Small intestine (tissue), 7 donors: Measurements from ENCODE around the gene FOXJ3. TPM values are rescaled to one million over a fixed set of nuclear protein-coding genes. Genes with fewer than 3 reads are reported as not detected.

Experiments used
- DNase-seq, 2 donors: peaks; one replicate each; pipeline versions ENCODE4 v3.0.0 to v3.0.0-alpha.2; 2013
- FAIRE-seq: peaks from 2 replicates; lab custom pipeline; 2012; peaks lifted over from hg19 to GRCh38; lab: Jason Lieb, UNC
- H3K27ac ChIP-seq, 3 donors: one replicate each; pipeline ENCODE4 v1.5.1; 2013; ENCODE audit warnings: low read length in 2 of 3, mild to moderate bottlenecking in 2 of 3, control low read depth in 1 of 3, inconsistent platforms in 1 of 3, low read depth in 1 of 3, moderate library complexity in 1 of 3
- H3K27me3 ChIP-seq, 3 donors: one replicate each; pipeline ENCODE4 v1.6.1; 2013; ENCODE audit warnings: low read length in 3 of 3, inconsistent platforms in 1 of 3; ENCODE audit not compliant: control insufficient read depth in 3 of 3, insufficient read depth in 3 of 3
- H3K36me3 ChIP-seq, 3 donors: one replicate each; pipeline ENCODE4 v1.6.1; 2013; ENCODE audit warnings: low read length in 3 of 3, inconsistent platforms in 1 of 3, low read depth in 1 of 3, mild to moderate bottlenecking in 1 of 3, moderate library complexity in 1 of 3; ENCODE audit not compliant: control insufficient read depth in 3 of 3, insufficient read depth in 2 of 3
- H3K4me1 ChIP-seq, 3 donors: one replicate each; pipeline ENCODE4 v1.6.1; 2013; ENCODE audit warnings: low read length in 2 of 3, inconsistent platforms in 1 of 3, low read depth in 1 of 3, mild to moderate bottlenecking in 1 of 3, moderate library complexity in 1 of 3; ENCODE audit not compliant: control insufficient read depth in 3 of 3, insufficient read depth in 2 of 3
- H3K4me3 ChIP-seq, 3 donors: one replicate each; pipeline ENCODE4 v1.5.1; 2013; ENCODE audit warnings: low read length in 3 of 3, control low read depth in 1 of 3, inconsistent platforms in 1 of 3, low read depth in 1 of 3, mild to moderate bottlenecking in 1 of 3, moderate library complexity in 1 of 3
- H3K9me3 ChIP-seq, 2 donors: one replicate each; pipeline ENCODE4 v1.6.1; 2013; ENCODE audit warnings: low read depth in 1 of 2, low read length in 1 of 2; ENCODE audit not compliant: control insufficient read depth in 2 of 2, insufficient read depth in 1 of 2
- WGBS, 3 donors: extraction: QIAGEN DNeasy Blood & Tissue Kit; methylation state at CpG; one replicate each; pipeline ENCODE4 v1.1.7; 2013; 5-methylcytosine and 5-hydroxymethylcytosine counted together
- polyA plus RNA-seq, 4 donors: library from polyadenylated mRNA; stranded (reverse) in 3 of 4; unstranded in 1 of 4; fragments of 200-250 nt in 3 of 4; fragments of 120-200 nt in 1 of 4; gene quantifications; one replicate each; pipeline versions ENCODE4 v1.2.1 to v1.2.3, GENCODE V29; 2013
- donor health status: healthy with polysubstance abuse.
- donor health status: control.
- donor health status: control.
- donor health status: Bipolar disorder and iron deficiency.
- donor health status: healthy.

FOXJ3 gene
- polyA plus RNA-seq, 4 donors: 13.9 to 38.3 (median 15.1) TPM

DNA sequence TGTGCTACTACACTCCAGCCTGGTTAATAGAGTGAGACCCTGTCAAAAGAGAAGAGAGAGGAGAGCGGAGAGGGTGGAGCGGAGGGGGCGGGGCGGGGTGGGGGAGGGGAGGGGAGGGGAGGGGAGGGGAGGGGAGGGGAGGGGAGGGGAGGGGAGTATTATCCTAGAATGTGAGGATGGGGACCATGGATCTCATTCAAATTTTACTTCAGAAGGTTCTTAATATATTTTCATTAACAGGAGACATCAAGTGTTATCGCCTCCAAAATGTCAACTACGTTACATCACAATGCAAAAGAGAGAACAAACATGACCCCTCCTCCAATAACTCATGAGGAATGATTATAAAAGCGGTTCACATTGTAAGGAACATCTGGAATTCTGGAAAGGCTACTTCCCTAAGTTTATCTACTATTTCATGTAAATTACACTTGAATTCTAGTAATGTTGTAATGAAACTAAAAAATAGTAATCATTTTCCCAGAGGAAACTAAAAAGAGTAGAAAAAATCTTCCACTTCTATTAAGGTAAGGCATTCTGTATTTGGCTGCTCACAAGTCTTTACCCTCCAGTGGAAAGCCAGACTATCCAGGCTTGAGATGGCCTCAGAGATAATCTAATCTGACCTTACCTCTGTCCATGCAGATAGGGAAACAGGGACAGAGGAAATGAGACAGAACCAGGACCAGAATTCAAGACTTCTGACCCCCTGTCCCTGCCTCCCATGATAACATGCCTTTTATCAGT is 151.7 kb downstream of the FOXJ3 start:
- no peak for DNase-seq
- H3K27me3 ChIP-seq: no peaks in the 10 kb centered on the region
- H3K4me1 ChIP-seq: no peaks in the 10 kb centered on the region
- no peak overlapping the region for H3K4me3 ChIP-seq
- H3K27ac ChIP-seq: no peak overlapping the region
- H3K9me3 ChIP-seq: no peaks in the 10 kb centered on the region
- 72 to 97% (median 95%) methylated on average over 3 of the region's 7 CpGs for WGBS, 3 donors
- no peak for FAIRE-seq
- peaks cover 9 to 17% (median 13%) of the 10 kb centered on the region in 3 donors for H3K36me3 ChIP-seq

DNA sequence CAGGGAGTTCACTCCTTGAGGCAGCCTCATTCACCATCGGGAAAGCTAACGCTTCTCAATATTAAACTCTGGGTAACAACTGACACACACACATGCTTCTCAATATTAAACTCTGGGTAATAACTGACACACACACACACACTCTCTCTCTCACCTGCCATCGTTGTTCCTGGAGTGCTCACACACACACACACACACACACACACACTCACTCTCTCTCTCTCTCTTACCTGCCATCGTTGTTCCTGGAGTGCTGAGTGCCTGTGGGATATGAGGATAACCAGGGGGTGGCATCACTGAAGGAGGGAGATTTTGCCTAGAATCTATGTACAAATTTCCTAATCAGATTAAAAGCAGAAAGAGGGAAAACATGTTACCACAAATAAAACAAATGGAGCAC is 153.3 kb downstream of the FOXJ3 start:
- FAIRE-seq (no peak), DNase-seq (no peak)
- Histone ChIP-seq H3K4me1 (no peaks in the 10 kb centered on the region), H3K27ac (no peak overlapping the region), H3K27me3 (no peaks in the 10 kb centered on the region), H3K4me3 (no peak overlapping the region), H3K9me3 (no peaks in the 10 kb centered on the region), H3K36me3 (peaks cover 6 to 16% (median 13%) of the 10 kb centered on the region in 3 donors)
- 79 to 91% (median 85%) methylated on average over 4 of the region's 4 CpGs for WGBS, 3 donors

DNA sequence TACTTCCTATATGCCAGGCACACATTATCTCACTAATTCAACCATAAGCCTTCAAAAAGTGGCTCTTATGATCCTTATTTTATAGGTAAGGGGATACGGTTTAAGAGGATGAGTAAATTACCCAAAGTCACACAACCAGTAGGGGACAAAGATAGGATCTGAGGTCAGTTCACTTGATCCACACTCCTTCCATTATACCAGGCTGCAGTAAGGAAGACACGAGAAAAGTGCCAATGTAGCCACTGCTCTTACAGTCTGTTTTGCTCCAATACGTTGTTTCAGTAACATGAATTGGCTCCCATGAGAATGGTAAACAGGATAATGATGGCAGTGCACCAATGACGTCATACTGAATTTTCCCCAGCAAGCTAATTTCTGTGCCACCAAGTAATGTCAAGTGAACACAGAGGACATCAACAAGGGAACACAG is 155.1 kb downstream of the FOXJ3 start:
- Histone ChIP-seq H3K27me3 (no peaks in the 10 kb centered on the region), H3K36me3 (peaks cover 2 to 20% (median 9%) of the 10 kb centered on the region in 3 donors), H3K9me3 (no peaks in the 10 kb centered on the region), H3K4me1 (no peaks in the 10 kb centered on the region), H3K27ac (no peak overlapping the region), H3K4me3 (no peak overlapping the region)
- DNase-seq (no peak), FAIRE-seq (no peak)
- 77 to 85% (median 83%) methylated on average over 4 of the region's 4 CpGs for WGBS, 3 donors

DNA sequence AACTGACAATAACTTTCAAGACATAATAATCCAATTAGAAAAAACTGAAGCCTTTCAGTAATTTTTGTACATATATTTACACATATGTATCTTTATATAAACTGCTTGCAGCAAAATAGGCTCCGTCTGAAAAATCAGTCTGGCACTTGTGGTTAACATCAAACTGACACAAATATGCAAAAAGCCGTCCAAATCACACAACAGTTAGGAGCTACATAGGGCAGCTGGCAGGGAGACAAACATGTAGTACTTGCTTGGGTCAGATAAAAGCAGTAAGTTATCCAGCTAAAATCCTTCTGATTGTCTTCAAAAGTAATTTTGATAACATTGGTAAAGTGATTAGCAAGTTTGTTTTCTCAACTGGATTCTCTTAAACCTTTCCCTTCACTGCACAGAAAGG is 155.8 kb downstream of the FOXJ3 start:
- H3K4me3 ChIP-seq: no peak overlapping the region
- FAIRE-seq (no peak), DNase-seq (no peak)
- H3K4me1 ChIP-seq: no peaks in the 10 kb centered on the region
- H3K27me3 ChIP-seq: no peaks in the 10 kb centered on the region
- no peaks in the 10 kb centered on the region for H3K9me3 ChIP-seq
- WGBS, 3 donors: 43 to 70% (median 64%) methylated on average over 2 of the region's 2 CpGs
- H3K27ac ChIP-seq: no peak overlapping the region
- H3K36me3 ChIP-seq: peaks cover 2 to 20% (median 9%) of the 10 kb centered on the region in 3 donors

DNA sequence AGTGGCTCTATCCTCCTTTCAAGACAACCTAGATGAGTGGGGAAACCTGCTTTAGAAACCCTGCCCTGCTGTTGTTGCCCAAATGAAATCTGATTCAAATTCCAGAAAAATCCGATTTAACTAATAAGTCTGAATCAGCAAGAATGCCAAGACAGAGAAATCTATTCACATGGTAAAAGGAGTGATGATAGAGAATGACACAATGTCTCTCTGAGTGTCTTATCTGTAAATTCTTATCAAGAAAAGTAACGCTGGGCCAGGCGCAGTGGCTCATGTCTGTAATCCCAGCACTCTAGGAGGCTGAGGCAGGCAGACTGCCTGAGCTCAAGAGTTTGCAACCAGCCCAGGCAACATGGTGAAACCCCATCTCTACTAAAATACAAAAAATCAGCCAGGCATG is 156.8 kb downstream of the FOXJ3 start:
- Histone ChIP-seq H3K9me3 (no peaks in the 10 kb centered on the region), H3K4me1 (no peaks in the 10 kb centered on the region), H3K4me3 (no peak overlapping the region), H3K27me3 (no peaks in the 10 kb centered on the region), H3K36me3 (peaks cover 2 to 20% (median 9%) of the 10 kb centered on the region in 3 donors), H3K27ac (no peak overlapping the region)
- no peak for FAIRE-seq
- DNase-seq: no peak
- WGBS, 3 donors: 33 to 55% (median 40%) methylated on average over 3 of the region's 3 CpGs

DNA sequence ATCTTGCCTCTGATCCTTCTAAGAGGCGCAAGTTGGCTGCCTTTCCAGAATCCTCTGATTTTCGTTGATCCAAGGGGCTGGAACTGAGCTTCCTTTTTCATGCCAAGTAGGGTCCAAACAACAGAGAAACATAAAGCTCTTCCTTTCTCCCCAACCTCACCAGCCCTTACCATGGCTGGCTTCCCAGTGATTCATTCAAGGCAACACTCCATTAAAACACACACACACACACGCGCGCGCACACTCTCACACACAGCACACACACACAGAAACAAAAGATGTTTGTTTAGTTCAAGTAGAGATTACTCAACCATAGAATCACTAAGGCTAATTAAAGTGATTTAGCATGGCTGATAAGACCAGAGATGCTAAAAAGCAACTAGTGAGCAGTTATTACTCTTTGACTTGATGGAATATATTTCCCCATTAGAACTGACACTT is 157.5 kb downstream of the FOXJ3 start:
- no peaks in the 10 kb centered on the region for H3K27me3 ChIP-seq
- H3K4me3 ChIP-seq: no peak overlapping the region
- H3K36me3 ChIP-seq: peaks cover 2 to 17% (median 9%) of the 10 kb centered on the region in 3 donors
- 57 to 70% (median 62%) methylated on average over 6 of the region's 6 CpGs for WGBS, 3 donors
- DNase-seq (peak in 1 of 2 donors; percentile 23), FAIRE-seq (no peak)
- H3K9me3 ChIP-seq: no peaks in the 10 kb centered on the region
- H3K4me1 ChIP-seq: no peaks in the 10 kb centered on the region
- H3K27ac ChIP-seq: no peak overlapping the region

DNA sequence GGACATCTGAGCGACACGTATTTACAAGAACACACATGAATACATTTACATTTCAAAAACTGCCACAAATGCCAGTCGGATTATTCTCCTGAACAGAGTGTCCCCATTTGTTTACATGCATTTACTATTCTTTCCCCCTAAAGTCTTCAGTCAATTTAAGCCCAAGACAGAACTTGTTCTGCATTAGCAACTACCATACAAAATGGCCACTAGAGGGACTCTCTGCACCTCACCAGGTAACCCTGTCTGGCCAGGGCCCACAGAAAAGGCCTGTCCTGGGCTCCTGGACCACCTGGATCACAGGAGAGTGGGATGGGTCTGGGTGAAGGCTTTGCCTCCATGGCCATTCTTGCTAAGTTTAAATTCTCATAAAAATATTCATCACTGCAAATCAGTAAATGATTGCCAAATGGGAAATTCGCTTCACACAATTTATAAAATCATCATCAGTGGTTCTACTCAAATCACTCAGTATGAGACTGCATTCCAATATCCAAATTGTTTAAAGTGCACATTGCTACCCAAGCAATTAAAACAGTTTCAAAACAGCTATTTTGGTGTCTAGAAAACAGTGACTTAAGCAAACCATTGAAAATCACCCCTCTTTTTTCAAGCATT is 158.0 kb downstream of the FOXJ3 start:
- Histone ChIP-seq H3K4me3 (no peak overlapping the region), H3K36me3 (peaks cover 2 to 16% (median 9%) of the 10 kb centered on the region in 3 donors), H3K27ac (no peak overlapping the region), H3K27me3 (no peaks in the 10 kb centered on the region), H3K9me3 (no peaks in the 10 kb centered on the region), H3K4me1 (no peaks in the 10 kb centered on the region)
- peak; percentile 50 to 53 for DNase-seq
- WGBS, 3 donors: 76 to 84% (median 79%) methylated on average over 4 of the region's 4 CpGs
- no peak for FAIRE-seq

DNA sequence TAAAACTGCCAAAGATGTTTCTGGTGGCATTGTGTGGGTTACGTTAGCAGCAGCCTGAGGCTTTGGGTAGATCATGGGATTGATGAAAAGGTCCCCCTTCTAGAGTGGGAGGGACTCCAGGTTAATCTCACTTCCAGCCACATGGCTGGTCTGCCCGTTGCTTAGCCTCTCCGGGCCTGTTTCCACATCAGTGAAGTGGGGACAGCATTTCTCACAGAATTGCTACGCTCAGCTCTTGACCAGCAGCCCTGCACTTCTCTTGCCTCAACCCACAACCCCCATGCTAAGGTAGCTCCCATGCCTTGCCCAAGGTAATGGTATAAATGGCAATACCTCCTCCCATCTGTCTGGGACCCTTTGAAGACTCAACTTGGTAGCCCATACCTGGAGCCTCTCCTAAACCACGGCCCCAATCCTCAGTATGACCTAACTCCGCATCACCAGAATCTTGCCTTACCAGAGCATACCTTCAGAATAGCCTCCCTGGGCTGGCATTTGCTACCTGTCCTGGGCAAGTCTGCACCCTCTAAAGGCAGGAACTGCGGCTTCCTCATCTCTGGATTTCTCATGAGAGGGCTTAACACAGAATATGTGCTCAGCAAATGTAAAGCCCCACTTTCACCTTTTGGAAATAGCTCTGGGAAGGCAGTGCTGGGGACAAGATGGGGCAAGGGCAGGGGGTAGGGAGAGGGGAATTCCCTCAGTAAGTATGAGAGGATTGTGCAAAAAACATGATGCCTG is 159.6 kb downstream of the FOXJ3 start:
- FAIRE-seq (no peak), DNase-seq (no peak)
- Histone ChIP-seq H3K27ac (no peak overlapping the region), H3K27me3 (no peaks in the 10 kb centered on the region), H3K4me3 (no peak overlapping the region), H3K4me1 (peaks cover 0 to 7% (median 0%) of the 10 kb centered on the region in 3 donors), H3K36me3 (peaks cover 0 to 11% (median 2%) of the 10 kb centered on the region in 3 donors), H3K9me3 (no peaks in the 10 kb centered on the region)
- 94 to 96% (median 95%) methylated on average over 7 of the region's 7 CpGs for WGBS, 3 donors
